ENCODE results near the gene PDZD11.

GRCh38 chrX:70301716-70302115, 12.0 kb upstream of the PDZD11 start:
- TF ChIP-seq POLR2A (IDR thresholded peaks at IDR 0.05), result no peak
- no peak for TF ChIP-seq CTCF (IDR thresholded peaks at IDR 0.05)

Measured in adrenal gland (tissue), 5 donors.